MCF 10A (cell line): ENCODE measurements around the gene SETBP1. TPM values are rescaled to one million over a fixed set of nuclear protein-coding genes. Genes with fewer than 3 reads are reported as not detected.

Experiments
- BruUV-seq: library from RNA; stranded (reverse); fragments of 400-500 nt; replicated peaks from 2 replicates; lab custom pipeline; 2021; lab: Mats Ljungman, UMichigan
- CTCF ChIA-PET: fragments of 300-600 bp; sonication (Branson Sonifier 250); formaldehyde crosslinking; extraction: SDS; loops from one replicate; lab custom pipeline; 2021; ENCODE audit warnings: antibody characterized with exemption, inconsistent platforms; lab: Yijun Ruan, JAX
- POLR2A ChIA-PET: fragments of 300-600, 350-650 bp; sonication (Branson Sonifier 250); formaldehyde crosslinking; extraction: SDS; loops from one replicate; lab custom pipeline; 2020; ENCODE audit warnings: antibody characterized with exemption, inconsistent platforms; lab: Yijun Ruan, JAX
- DNase-seq: peaks from one replicate; pipeline ENCODE4 v3.0.0-alpha.2; 2018; ENCODE audit not compliant: unreplicated experiment
- H3K27ac Mint-ChIP-seq: one replicate; pipeline ENCODE4 v1.8.0; 2022; ENCODE audit warnings: mild to moderate bottlenecking, low read depth, mixed read lengths; ENCODE audit not compliant: unreplicated experiment
- H3K27me3 Mint-ChIP-seq: one replicate; pipeline ENCODE4 v1.8.0; 2022; ENCODE audit warnings: mixed read lengths; ENCODE audit not compliant: insufficient read depth, unreplicated experiment
- H3K36me3 Mint-ChIP-seq: one replicate; pipeline ENCODE4 v1.8.0; 2022; ENCODE audit warnings: mild to moderate bottlenecking, moderate library complexity, mixed read lengths; ENCODE audit not compliant: insufficient read depth, unreplicated experiment
- H3K4me1 Mint-ChIP-seq: one replicate; pipeline ENCODE4 v1.8.0; 2022; ENCODE audit warnings: mixed read lengths; ENCODE audit not compliant: insufficient read depth, unreplicated experiment
- H3K4me3 Mint-ChIP-seq: one replicate; pipeline ENCODE4 v1.8.0; 2022; ENCODE audit warnings: mild to moderate bottlenecking, moderate library complexity, mixed read lengths; ENCODE audit not compliant: unreplicated experiment
- H3K9me3 Mint-ChIP-seq: one replicate; pipeline ENCODE4 v1.8.0; 2022; ENCODE audit warnings: mixed read lengths; ENCODE audit not compliant: unreplicated experiment
- intact Hi-C: fragments of 100-400 bp; cut with micrococcal nuclease; formaldehyde crosslinking; loops from 2 replicates; pipeline ENCODE4 v1.14.1; 2022
- total RNA-seq: library from RNA; stranded (reverse); gene quantifications from 2 replicates; pipeline ENCODE4 v1.2.3, GENCODE V29; 2022
- TF ChIP-seq, protein P1 (sequence below): fragments of 200-600 bp; IDR thresholded peaks from one replicate; pipeline ENCODE4 v1.8.0; 2022; ENCODE audit warnings: antibody characterized with exemption, mild to moderate bottlenecking; ENCODE audit not compliant: unreplicated experiment

The SETBP1 gene
- total RNA-seq, 1 experiment from 2014 or later, result 4.8 TPM

- no peak overlapping the region for H3K27ac Mint-ChIP-seq
- TF ChIP-seq, protein P1, sequence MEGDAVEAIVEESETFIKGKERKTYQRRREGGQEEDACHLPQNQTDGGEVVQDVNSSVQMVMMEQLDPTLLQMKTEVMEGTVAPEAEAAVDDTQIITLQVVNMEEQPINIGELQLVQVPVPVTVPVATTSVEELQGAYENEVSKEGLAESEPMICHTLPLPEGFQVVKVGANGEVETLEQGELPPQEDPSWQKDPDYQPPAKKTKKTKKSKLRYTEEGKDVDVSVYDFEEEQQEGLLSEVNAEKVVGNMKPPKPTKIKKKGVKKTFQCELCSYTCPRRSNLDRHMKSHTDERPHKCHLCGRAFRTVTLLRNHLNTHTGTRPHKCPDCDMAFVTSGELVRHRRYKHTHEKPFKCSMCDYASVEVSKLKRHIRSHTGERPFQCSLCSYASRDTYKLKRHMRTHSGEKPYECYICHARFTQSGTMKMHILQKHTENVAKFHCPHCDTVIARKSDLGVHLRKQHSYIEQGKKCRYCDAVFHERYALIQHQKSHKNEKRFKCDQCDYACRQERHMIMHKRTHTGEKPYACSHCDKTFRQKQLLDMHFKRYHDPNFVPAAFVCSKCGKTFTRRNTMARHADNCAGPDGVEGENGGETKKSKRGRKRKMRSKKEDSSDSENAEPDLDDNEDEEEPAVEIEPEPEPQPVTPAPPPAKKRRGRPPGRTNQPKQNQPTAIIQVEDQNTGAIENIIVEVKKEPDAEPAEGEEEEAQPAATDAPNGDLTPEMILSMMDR, result no peak
- no peaks in the 10 kb centered on the region for H3K27me3 Mint-ChIP-seq
- no peaks in the 10 kb centered on the region for H3K36me3 Mint-ChIP-seq
- intact Hi-C loops, result no loop called here
- ChIA-PET POLR2A (interaction anchor here (0.6 to 0.9 kb wide), 2 partner anchors 12 to 18 kb away, joined by 3 read pairs; no protein-coding TSS in a partner anchor), CTCF (no interaction called here)
- H3K4me3 Mint-ChIP-seq, result no peak overlapping the region
- BruUV-seq, result no TSS peak
- H3K9me3 Mint-ChIP-seq, result peaks cover 8% of the 10 kb centered on the region
- DNase-seq, result no peak
- H3K4me1 Mint-ChIP-seq, result peaks cover 7% of the 10 kb centered on the region
These were observed 176.4 kb downstream of the SETBP1 start for GRCh38 chr18:44857081-44857480.

- no peaks in the 10 kb centered on the region for H3K36me3 Mint-ChIP-seq
- POLR2A ChIA-PET, result no interaction called here
- no peaks in the 10 kb centered on the region for H3K27me3 Mint-ChIP-seq
- no peak overlapping the region for H3K27ac Mint-ChIP-seq
- H3K4me1 Mint-ChIP-seq, result peaks cover 6% of the 10 kb centered on the region
- no TSS peak for BruUV-seq
- CTCF ChIA-PET, result no interaction called here
- H3K4me3 Mint-ChIP-seq, result no peak overlapping the region
- H3K9me3 Mint-ChIP-seq, result peaks cover 8% of the 10 kb centered on the region
- DNase-seq, result no peak
- intact Hi-C loops, result no loop called here
- TF ChIP-seq, protein P1, result no peak
These were observed 177.2 kb downstream of the SETBP1 start for GRCh38 chr18:44857744-44858491.

DNA sequence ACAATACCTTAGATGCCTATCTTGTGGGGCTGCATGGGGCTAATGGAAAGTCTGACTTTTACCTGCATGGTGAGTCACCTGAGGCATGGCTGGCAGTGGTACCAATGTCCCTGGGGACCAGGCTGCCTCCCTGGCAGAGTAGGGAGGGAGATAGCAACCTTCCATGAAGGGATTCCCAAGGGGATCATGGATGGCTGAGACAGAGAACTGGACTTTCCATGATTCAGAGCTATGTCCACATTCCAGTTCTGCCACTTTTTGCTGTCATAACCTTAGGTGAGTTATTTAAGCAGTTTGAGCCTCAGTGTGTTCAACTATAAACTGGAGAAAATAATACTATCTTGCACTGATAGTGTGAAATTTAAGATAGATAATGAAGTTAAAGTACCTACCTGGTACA is 178.6 kb downstream of the SETBP1 start:
- no peak for DNase-seq
- Mint-ChIP-seq H3K4me1 (peaks cover 6% of the 10 kb centered on the region), H3K27me3 (no peaks in the 10 kb centered on the region), H3K9me3 (peaks cover 8% of the 10 kb centered on the region), H3K4me3 (no peak overlapping the region), H3K27ac (peak overlapping the region; percentile 20), H3K36me3 (no peaks in the 10 kb centered on the region)
- ChIA-PET POLR2A (no interaction called here), CTCF (interaction anchor here (0.9 kb wide), 1 partner anchor 18 kb away, joined by 3 read pairs; no protein-coding TSS in a partner anchor)
- intact Hi-C loops, result no loop called here
- TF ChIP-seq, protein P1, result no peak
- BruUV-seq, result no TSS peak

DNA sequence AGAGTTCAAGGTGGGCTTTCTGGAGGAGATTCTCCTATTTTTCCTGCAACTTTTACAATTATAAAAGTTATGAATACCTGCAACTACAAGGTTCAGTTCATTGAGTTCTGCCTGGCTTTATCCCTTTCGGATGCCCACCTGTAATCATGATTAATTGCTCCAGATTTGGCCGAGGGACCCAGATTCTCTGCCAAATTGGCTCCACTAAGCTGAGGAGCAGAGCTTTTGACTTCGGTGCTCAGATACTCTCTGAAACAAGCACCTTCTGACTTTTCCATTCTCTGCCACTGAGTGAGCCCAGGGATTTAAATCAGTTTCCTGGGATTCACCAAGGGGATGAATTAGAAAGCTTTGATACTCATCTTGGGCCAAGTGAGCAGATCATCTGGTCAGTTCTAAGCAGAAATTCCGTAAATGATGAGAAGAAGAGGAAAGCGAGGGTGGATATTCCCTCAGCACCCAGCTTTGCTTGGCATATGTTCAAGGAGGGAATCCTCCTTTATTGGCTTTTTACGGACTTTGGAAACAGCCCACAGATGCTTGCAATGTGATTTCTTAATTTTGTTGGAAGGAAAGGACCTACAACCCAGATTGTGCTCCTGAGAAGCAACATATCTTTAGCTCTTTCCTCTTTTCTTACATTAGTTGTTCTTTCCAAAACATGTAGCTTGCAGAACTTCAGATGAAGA is 179.2 kb downstream of the SETBP1 start:
- intact Hi-C loops, result no loop called here
- peaks cover 6% of the 10 kb centered on the region for H3K4me1 Mint-ChIP-seq
- POLR2A ChIA-PET, result interaction anchor here (0.6 kb wide), 1 partner anchor 12 kb away, joined by 3 read pairs; no protein-coding TSS in a partner anchor
- TF ChIP-seq, protein P1, result no peak
- CTCF ChIA-PET, result interaction anchor here (0.6 to 0.9 kb wide), 2 partner anchors 18 to 289 kb away, joined by 3 read pairs; no protein-coding TSS in a partner anchor
- no peak overlapping the region for H3K4me3 Mint-ChIP-seq
- peaks cover 2% of the 10 kb centered on the region for H3K9me3 Mint-ChIP-seq
- no peak overlapping the region for H3K27ac Mint-ChIP-seq
- no TSS peak for BruUV-seq
- no peaks in the 10 kb centered on the region for H3K36me3 Mint-ChIP-seq
- no peak for DNase-seq
- no peaks in the 10 kb centered on the region for H3K27me3 Mint-ChIP-seq
